Activated T-helper 9 cell treated with anti-CD3 and anti-CD28 coated beads, Interleukin-2, amount 50 U/mL, for 16 hours (primary cell): Measurements from ENCODE around the gene WDFY1.

Experiments
- DNase-seq: peaks from one replicate; pipeline ENCODE4 v3.0.0-alpha.2; 2020; ENCODE audit warnings: low read depth

The WDFY1 gene

DNA sequence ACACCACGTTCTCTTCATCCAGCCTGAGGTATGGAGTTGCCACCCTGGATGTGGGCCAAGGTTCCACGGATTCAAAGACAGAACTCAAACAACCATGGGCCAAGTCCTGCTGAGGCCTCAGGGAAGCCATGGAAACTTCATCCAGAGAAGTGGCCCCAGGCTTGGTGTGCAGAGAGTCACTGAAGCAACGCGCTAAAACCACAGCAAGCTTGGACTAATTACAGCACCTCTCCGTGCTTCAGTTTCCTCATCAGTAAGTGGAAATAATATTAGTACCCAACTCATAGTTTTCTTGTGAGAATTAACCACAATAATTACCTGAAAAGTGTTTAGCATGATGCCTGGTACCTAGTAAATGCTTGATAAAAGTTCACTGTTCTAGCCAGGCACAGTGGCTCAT lies 88.6 kb downstream of the WDFY1 start:
- DNase-seq: no peak

- DNase-seq: no peak
Measured at GRCh38 chr2:223856021-223856420, 89.1 kb downstream of the WDFY1 start.

DNA sequence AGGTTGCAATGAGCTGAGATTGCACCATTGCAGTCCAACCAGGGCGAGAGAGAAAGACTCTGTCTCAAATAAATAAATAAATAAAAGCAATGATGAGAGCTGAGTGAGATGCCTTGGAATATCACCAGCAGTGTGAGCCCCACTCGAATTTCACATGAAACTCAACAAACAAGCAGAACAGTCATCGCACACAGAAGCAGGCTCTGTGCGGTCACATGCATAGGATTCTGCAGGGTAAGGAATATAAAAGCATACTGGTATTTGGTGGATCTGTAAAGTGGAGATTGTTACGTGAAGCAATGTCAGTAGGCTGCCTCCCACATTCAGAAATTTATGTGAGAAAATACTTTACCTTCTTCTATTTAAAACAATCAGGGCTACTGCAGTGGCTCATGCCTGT lies 89.7 kb downstream of the WDFY1 start:
- DNase-seq: no peak

- no peak for DNase-seq
Measured at GRCh38 chr2:223854741-223855140, 90.4 kb downstream of the WDFY1 start.

DNA sequence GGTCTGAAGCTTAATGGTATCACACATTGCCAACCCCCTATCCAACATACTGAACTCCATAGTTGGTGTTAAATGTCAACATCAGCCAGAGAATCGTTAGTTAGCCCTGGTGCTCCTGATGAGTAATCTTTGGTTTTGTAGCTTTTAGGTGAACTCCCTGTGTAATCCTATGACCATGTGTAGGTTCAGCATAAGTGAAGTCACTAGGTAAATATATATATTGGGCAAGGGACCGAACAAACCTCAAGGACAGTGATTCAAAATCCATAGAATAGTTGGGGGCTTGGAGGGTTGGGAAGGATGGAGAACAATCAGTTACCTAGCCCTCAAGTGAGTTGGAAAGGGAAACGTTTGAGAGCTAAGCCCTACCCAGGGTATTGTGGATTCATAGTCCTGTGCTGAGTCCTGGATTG lies 91.7 kb downstream of the WDFY1 start:
- DNase-seq: no peak

DNA sequence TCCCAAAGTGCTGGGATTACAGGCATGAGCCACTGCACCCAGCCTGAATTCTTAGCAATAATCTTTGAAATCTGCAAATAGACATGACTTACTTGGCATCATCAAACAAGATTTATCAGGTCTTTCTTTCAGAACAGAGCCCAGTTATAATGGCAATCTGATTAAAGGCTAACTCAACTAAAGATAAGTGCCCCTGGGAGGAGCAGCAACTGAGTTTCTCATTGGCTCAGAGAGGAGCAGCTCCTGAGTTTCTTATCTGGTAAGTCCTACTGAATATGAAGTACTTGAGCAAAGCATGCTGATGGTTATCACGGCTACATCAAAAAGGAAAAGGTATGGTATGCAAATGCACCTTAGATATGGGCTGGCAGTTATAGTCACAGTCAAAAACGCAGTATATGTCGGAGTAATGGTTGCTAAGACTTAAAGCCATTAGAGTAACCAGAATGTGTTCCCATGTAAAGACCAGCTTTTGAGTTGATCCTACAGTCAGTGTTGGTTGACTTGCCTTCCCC lies 92.8 kb downstream of the WDFY1 start:
- no peak for DNase-seq

DNA sequence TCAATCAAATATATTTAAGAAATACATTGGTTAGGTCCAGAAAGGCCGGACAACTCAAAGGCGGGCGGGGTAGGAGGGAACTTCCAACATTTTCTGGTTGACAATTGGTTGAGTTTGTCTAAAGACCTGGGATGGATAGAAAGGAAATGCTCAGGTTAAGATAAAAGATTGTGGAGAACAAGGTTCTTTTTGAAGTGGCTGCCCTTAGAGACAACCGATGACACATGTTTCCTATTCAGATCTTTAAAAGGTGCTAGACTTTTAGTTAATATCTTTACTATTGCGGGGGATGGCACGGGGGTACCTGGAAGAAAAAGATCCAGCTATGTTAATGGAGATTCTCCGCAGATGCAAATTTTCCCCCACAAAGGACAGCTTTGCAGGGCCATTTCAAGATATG lies 97.7 kb downstream of the WDFY1 start:
- no peak for DNase-seq

- DNase-seq: no peak
Measured at GRCh38 chr2:223846515-223846914, 98.6 kb downstream of the WDFY1 start.

GRCh38 chr2:223841436-223842190 lies 103.5 kb downstream of the WDFY1 start:
- no peak for DNase-seq

DNA sequence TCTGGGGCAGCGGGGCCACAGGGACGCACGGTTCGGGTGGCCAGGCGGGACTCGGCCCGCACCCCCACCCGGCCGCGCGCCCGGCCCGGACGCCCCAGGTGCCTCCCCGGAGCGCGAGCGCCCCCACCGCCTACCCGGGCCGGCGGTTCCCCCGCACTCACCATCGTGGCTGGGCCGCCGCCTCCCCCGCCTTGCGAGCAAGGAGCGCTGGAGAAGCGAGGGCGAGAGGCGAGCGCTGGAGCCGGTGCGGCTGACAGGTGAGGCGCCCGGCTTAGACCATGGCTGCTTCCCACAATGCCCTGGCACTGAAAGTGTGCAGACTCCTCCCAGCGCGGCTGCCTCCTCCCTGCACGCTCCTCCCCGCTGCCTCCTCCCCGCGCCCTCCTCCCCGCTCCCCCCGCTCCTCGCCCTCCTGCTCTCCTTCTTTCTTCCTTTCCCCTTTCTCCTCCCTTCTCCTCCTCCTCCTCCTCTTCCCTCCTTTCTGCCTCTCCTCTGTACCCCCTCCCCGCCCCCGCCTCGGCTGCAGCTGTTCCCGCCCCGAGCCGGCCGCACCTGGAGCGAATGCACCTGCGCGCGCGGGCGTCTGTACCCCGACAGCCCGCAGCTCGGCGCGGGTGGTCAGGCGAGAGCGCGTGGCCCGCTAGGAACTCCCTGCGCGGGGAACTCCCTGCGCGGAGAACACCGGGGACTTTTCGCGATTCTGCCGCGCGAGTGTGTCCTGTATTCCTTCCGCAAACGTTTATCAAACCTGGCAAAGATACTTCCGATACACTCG lies 107.7 kb downstream of the WDFY1 start, which contains the start of gene AP1S3:
Gene AP1S3, minus strand, starts transcription at position 296 of the 775 bp plus-strand sequence. Its CDS starts 132 bp downstream, at position 164.
- DNase-seq: peak; percentile 56

- no peak for DNase-seq
Measured at GRCh38 chr2:223835701-223836532, 109.2 kb downstream of the WDFY1 start.

DNA sequence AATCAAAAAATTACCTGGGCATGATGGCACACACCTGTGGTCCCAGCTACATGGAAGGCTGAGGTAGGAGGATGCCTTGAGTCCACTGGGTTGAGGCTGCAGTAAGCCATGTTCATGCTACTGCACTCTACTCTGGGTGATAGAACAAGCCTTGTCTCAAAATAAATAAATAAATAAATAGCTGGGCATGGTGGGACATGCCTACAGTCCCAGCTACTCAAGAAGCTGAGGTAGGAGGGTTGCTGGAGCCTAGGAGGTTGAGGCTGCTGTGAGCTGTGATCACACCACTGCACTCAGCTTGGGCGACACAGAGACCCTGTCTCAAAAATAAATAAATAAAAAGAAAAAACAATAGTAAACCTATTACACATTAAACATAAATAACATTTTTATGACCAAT lies 110.7 kb downstream of the WDFY1 start:
- DNase-seq: no peak

- DNase-seq: no peak
Measured at GRCh38 chr2:223832241-223832903, 112.8 kb downstream of the WDFY1 start.

DNA sequence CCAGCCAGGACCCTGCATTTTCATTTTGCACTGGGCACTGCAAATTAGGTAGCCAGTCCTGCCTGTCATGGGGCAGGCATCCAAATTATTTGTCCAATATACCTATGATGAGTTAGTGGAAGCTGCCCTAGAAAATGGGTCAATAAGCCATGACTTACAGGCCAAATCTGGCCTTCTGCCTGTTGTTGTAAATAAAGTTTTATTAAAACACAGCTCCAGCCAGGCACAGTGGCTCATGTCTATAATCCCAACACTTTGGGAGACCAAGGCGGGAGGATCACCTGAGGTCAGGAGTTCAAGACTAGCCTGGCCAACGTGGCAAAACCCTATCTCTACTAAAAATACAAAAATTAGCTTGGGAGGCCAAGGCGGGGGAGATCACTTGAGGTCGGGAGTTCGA lies 116.0 kb downstream of the WDFY1 start:
- DNase-seq: no peak

GRCh38 chr2:223828314-223828713 lies 116.8 kb downstream of the WDFY1 start:
- no peak for DNase-seq

- DNase-seq: no peak
Measured at GRCh38 chr2:223826995-223827394, 118.1 kb downstream of the WDFY1 start.
